ENCODE data around the gene HGD.
"Not testable (repeated sequence)": the region's sequence is repeated elsewhere in the genome, so short reads cannot be mapped to it uniquely, and the experiment has no call there.

The HGD gene

GRCh38 chr3:120636795-120637401, 45.1 kb downstream of the HGD start:
- peaks cover 3% of the 10 kb centered on the region for H3K27me3 Mint-ChIP-seq (ENCODE audit: low read depth)
- no peaks in the 10 kb centered on the region for H3K9me3 Mint-ChIP-seq
- H3K36me3 Mint-ChIP-seq (ENCODE audit: low read depth): no peaks in the 10 kb centered on the region

DNA sequence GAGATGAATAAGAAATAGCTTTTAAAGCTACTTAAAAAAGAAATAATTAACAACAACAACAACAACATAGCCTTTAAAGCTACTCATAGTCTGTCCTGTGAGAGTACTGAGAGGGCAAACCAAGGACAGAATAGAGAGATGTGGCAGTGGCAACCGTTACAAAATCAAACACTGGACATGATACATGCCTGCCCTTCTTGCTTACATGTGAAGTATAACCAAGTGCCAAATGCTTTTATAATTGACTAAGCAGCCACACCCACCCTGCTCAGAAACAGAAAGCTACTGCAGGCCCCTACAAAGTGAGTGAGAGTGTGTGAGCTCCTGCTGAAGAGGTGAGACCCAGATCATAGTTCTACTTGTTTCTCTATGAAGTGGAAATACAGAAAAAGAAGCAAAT, 47.5 kb downstream of the HGD start:
- Mint-ChIP-seq H3K4me1 (ENCODE audit: low read depth) (peaks cover under 1% of the 10 kb centered on the region), H3K27me3 (ENCODE audit: low read depth) (peaks cover 3% of the 10 kb centered on the region), H3K4me3 (no peak overlapping the region), H3K36me3 (ENCODE audit: low read depth) (no peaks in the 10 kb centered on the region), H3K27ac (no peak overlapping the region), H3K9me3 (no peaks in the 10 kb centered on the region)

More at GRCh38 chr3:120636795-120637401, 45.1 kb downstream of the HGD start:
- no peak overlapping the region for H3K4me3 Mint-ChIP-seq
- no peak overlapping the region for H3K27ac Mint-ChIP-seq
- peaks cover 4% of the 10 kb centered on the region for H3K4me1 Mint-ChIP-seq (ENCODE audit: low read depth)

DNA sequence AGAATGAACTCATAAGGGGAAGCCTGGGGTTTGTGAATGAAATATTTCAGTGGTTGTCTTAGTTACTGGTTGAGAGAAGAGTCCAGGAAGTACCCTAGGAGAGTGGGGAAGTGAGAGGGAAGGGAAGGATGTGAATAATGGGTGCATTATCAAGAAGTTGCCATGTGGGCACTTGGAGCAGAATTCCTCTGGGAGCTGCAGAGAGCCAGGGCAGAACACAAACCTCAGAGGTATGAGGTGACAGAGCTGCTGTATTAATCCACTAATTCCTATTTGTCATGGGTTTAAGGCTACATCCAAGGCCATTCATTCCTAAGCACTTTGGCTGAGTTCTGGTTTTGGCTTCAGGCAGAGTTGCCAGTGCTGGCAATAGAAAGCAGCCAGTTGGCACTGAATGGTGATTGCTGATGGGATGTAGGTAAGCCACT, 56.9 kb downstream of the HGD start:
- no peaks in the 10 kb centered on the region for H3K27me3 Mint-ChIP-seq (ENCODE audit: low read depth)
- H3K4me1 Mint-ChIP-seq (ENCODE audit: low read depth): no peaks in the 10 kb centered on the region
- no peak overlapping the region for H3K4me3 Mint-ChIP-seq
- H3K36me3 Mint-ChIP-seq (ENCODE audit: low read depth): no peaks in the 10 kb centered on the region
- H3K9me3 Mint-ChIP-seq: peaks cover 17% of the 10 kb centered on the region
- no peak overlapping the region for H3K27ac Mint-ChIP-seq

DNA sequence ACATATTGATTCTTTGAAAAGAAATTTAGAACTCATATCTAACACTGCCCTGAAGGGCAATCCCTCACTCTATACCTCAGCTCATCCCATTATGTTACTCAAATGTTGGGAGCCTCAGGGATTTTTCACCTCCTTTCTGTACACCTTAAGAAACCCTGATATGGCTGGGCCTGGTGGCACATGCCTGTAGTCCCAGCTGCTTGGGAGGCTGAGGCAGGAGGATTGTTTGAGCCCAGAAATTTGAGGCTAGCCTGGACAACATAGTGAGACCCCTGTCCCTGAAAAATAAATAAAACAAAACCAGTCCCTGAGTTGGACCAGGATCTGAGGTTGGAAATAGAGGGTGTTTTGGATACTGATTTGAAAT, 58.3 kb downstream of the HGD start:
- Mint-ChIP-seq H3K9me3 (peaks cover 17% of the 10 kb centered on the region), H3K4me3 (no peak overlapping the region), H3K36me3 (ENCODE audit: low read depth) (no peaks in the 10 kb centered on the region), H3K27ac (no peak overlapping the region), H3K27me3 (ENCODE audit: low read depth) (no peaks in the 10 kb centered on the region), H3K4me1 (ENCODE audit: low read depth) (no peaks in the 10 kb centered on the region)

GRCh38 chr3:120622870-120623726, 58.9 kb downstream of the HGD start:
- Mint-ChIP-seq H3K36me3 (ENCODE audit: low read depth) (no peaks in the 10 kb centered on the region), H3K9me3 (peaks cover 17% of the 10 kb centered on the region), H3K27ac (no peak overlapping the region), H3K4me3 (no peak overlapping the region), H3K4me1 (ENCODE audit: low read depth) (no peaks in the 10 kb centered on the region), H3K27me3 (ENCODE audit: low read depth) (no peaks in the 10 kb centered on the region)

DNA sequence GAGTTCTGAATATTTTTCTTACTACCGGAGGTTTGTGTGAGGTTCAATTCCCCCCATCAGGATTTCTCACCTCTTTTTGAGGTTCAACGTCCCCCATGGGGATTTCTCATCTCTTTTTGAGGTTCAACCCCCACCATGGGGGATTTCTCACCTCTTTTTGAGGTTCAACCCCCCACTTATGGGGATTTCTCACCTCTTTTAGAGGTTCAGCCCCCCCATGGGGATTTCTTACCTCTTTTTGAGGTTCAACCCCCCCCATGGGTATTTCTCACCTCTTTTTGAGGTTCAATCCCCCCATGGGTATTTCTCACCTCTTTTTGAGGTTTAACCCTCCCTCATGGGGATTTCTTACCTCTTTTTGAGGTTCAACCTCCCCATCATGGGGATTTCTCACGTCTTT, 59.6 kb downstream of the HGD start:
- H3K27me3 Mint-ChIP-seq (ENCODE audit: low read depth): no peaks in the 10 kb centered on the region

DNA sequence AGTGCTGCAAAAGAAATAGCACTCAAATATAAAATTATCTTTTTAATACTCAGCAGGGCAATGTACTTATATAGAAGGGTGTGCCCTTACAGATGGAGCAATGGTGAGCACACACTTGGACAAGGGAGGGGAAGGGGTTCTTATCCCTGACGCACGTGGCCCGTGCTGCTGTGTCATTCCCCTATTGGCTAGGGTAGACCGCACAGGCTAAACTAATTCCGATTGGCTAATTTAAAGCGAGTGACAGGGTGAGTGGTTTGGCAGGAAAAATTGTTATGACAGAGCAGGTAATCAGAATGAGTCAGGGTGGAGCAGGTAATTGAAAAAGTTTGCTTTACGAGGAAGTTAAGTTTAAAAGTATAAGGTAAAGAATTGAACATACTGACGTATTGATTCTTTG, 65.3 kb downstream of the HGD start:
- H3K27me3 Mint-ChIP-seq (ENCODE audit: low read depth); H3K4me1 Mint-ChIP-seq (ENCODE audit: low read depth); H3K9me3 Mint-ChIP-seq; H3K4me3 Mint-ChIP-seq; H3K36me3 Mint-ChIP-seq (ENCODE audit: low read depth); H3K27ac Mint-ChIP-seq: not testable (repeated sequence)

More for the DNA sequence above, 59.6 kb downstream of the HGD start:
- H3K36me3 Mint-ChIP-seq (ENCODE audit: low read depth): no peaks in the 10 kb centered on the region
- no peaks in the 10 kb centered on the region for H3K4me1 Mint-ChIP-seq (ENCODE audit: low read depth)
- no peak overlapping the region for H3K4me3 Mint-ChIP-seq
- peaks cover 17% of the 10 kb centered on the region for H3K9me3 Mint-ChIP-seq
- no peak overlapping the region for H3K27ac Mint-ChIP-seq

DNA sequence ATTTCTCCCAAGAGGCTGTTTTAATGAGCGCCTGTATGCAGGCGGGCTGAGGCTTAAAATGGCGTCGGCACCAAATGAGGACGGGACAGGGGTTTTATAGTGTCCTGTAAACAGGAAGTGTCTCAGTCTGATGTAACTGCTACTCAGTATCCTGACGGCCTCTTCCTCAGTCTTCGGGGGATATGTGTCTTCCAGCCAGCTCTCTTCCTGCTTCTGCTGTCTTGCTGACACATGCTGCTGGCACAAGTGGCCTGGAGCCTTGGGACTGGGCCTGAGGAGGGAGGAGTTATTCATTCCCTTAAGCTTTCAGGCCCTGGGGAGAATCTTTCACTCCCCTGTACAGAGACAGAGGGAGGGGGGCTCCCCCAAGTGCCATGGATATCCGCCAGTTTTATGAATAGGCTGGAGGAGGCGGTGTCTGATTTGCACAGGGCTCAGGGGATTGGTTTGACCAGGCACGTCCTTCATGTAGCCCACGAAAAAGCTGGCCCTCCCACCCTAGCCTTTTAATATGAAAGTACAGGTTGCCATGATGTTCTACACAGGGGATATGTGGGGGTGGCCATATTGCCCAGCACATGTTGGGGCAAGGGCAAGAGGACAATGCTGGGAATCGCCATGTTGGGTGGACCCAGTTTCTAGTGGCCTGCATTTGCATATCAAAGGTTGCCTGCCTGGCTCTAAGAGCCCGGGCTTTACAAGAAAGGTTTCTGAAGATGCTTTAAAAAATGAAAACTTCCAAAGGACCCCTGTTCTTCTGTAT, 66.0 kb downstream of the HGD start:
- Mint-ChIP-seq H3K27ac (no peak overlapping the region), H3K4me3 (no peak overlapping the region), H3K27me3 (ENCODE audit: low read depth) (peaks cover 6% of the 10 kb centered on the region), H3K36me3 (ENCODE audit: low read depth) (no peaks in the 10 kb centered on the region), H3K9me3 (no peaks in the 10 kb centered on the region), H3K4me1 (ENCODE audit: low read depth) (no peaks in the 10 kb centered on the region)

- Mint-ChIP-seq H3K27ac (no peak overlapping the region), H3K4me3 (no peak overlapping the region), H3K4me1 (ENCODE audit: low read depth) (no peaks in the 10 kb centered on the region), H3K9me3 (no peaks in the 10 kb centered on the region), H3K36me3 (ENCODE audit: low read depth) (no peaks in the 10 kb centered on the region), H3K27me3 (ENCODE audit: low read depth) (peaks cover 6% of the 10 kb centered on the region)
Observed at GRCh38 chr3:120614765-120615164, 67.3 kb downstream of the HGD start.

DNA sequence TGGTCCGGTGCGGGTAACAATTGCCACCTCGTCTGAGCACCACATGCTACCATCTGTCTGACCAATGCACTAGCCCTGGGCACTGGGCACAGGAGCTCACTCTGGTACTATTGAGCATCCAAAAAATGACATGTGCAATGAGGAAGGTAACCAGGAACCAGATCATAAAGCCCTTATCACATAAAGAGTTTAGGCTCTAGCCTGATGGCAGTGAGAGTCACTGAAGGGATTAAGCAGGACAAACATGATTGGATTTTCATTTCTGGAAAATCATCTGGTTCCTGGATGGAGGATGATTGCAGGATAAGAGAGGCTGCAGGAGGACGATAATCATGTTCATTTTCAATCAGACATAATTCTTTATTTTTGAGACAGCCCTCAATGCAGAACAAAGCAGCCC, 73.5 kb downstream of the HGD start:
- Mint-ChIP-seq H3K4me1 (ENCODE audit: low read depth) (no peaks in the 10 kb centered on the region), H3K9me3 (no peaks in the 10 kb centered on the region), H3K27ac (no peak overlapping the region), H3K27me3 (ENCODE audit: low read depth) (peaks cover 5% of the 10 kb centered on the region), H3K4me3 (no peak overlapping the region), H3K36me3 (ENCODE audit: low read depth) (no peaks in the 10 kb centered on the region)

DNA sequence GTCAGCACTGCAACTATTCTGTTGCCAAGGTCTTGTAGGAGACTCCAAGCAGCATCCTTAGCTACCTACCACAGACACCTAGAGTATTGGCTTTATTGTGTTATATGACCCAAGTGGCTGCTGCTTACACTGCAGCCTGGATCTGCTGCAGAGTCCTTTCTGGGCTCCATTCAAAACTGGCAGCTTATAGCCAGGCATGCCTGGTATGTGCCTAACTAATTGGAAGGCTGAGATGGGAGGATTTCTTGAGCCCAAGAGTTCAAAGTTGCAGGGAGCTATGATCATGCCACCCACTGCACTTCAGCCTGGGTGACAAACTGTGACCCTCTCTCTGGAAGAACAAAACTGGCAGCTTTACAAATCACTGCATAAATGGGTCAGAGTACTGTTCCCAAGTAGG, 77.3 kb downstream of the HGD start:
- Mint-ChIP-seq H3K4me3 (no peak overlapping the region), H3K9me3 (no peaks in the 10 kb centered on the region), H3K4me1 (ENCODE audit: low read depth) (peaks cover 3% of the 10 kb centered on the region), H3K36me3 (ENCODE audit: low read depth) (peaks cover 19% of the 10 kb centered on the region), H3K27ac (no peak overlapping the region), H3K27me3 (ENCODE audit: low read depth) (no peaks in the 10 kb centered on the region)

- Mint-ChIP-seq H3K4me3 (no peak overlapping the region), H3K36me3 (ENCODE audit: low read depth) (peaks cover 19% of the 10 kb centered on the region), H3K4me1 (ENCODE audit: low read depth) (peaks cover 3% of the 10 kb centered on the region), H3K9me3 (no peaks in the 10 kb centered on the region), H3K27me3 (ENCODE audit: low read depth) (no peaks in the 10 kb centered on the region), H3K27ac (no peak overlapping the region)
Observed at GRCh38 chr3:120604382-120604781, 77.7 kb downstream of the HGD start.

GRCh38 chr3:120602682-120603081, 79.4 kb downstream of the HGD start:
- no peak overlapping the region for H3K4me3 Mint-ChIP-seq
- H3K9me3 Mint-ChIP-seq: no peaks in the 10 kb centered on the region
- peaks cover 3% of the 10 kb centered on the region for H3K4me1 Mint-ChIP-seq (ENCODE audit: low read depth)
- H3K36me3 Mint-ChIP-seq (ENCODE audit: low read depth): peaks cover 19% of the 10 kb centered on the region
- no peak overlapping the region for H3K27ac Mint-ChIP-seq
- H3K27me3 Mint-ChIP-seq (ENCODE audit: low read depth): no peaks in the 10 kb centered on the region

DNA sequence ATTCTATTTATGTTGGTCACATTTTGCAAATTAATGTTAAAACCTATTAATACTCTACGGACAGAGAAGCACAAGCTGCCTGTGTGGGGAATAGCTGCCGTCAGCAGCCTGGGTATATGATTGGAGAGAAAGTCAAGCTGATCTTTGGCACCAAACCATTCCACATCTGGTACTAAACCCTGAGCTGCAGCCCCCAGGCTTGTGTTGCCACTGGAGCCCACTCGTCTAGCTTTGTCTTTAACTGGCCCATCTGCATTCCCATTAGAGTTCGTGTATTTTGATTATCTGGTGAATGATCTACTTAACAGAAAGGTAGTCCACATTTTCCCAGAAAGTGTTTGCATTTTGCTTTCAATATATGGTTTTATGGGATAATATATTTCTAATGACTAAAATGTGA, 80.5 kb downstream of the HGD start:
- H3K4me3 Mint-ChIP-seq: no peak overlapping the region
- peaks cover 20% of the 10 kb centered on the region for H3K36me3 Mint-ChIP-seq (ENCODE audit: low read depth)
- peaks cover 3% of the 10 kb centered on the region for H3K4me1 Mint-ChIP-seq (ENCODE audit: low read depth)
- no peak overlapping the region for H3K27ac Mint-ChIP-seq
- H3K27me3 Mint-ChIP-seq (ENCODE audit: low read depth): no peaks in the 10 kb centered on the region
- H3K9me3 Mint-ChIP-seq: no peaks in the 10 kb centered on the region

DNA sequence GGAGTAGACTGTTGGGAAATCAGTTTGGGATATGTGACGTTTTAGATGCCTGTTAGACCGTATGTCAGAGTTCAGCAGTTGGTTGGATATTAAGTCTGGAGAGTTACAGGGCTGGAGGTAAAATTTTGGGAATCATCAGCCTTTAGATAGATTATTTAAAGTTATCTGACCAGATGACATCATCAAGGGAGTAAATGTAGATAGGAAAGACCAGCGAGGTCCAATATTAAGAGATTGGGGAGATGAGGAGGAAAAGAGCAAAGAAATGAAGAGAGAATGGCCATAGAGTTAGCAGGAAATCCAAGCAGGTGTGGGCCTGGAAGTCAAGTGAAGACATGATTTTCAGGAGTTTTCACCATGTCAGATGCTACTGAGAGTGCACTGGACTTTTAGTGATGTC, 82.8 kb downstream of the HGD start:
- Mint-ChIP-seq H3K27me3 (ENCODE audit: low read depth) (peaks cover 5% of the 10 kb centered on the region), H3K27ac (no peak overlapping the region), H3K4me1 (ENCODE audit: low read depth) (peaks cover 10% of the 10 kb centered on the region), H3K4me3 (no peak overlapping the region), H3K36me3 (ENCODE audit: low read depth) (peaks cover 20% of the 10 kb centered on the region), H3K9me3 (no peaks in the 10 kb centered on the region)

All from T-helper 1 cell treated with Interleukin-12 subunit alpha and Interleukin-12 subunit beta and Interleukin-4 antibody, amounts not matched to agents 30 μg/mL and 1 μg/mL, for 36 hours (primary cell).